ENCODE measurements around the gene FAM219A.
"Not testable (repeated sequence)": the region's sequence is repeated elsewhere in the genome, so short reads cannot be mapped to it uniquely, and the experiment has no call there.

GRCh38 chr9:34367751-34368410 lies 90.5 kb downstream of the FAM219A start:
- TF ChIP-seq CTCF, POLR2AphosphoS5, POLR2A (IDR thresholded peaks at IDR 0.05): not testable (repeated sequence)

All from breast epithelium (tissue), 3 donors.